Calu3 (cell line): ENCODE measurements around the gene FHIT. TPM values are rescaled to one million over a fixed set of nuclear protein-coding genes. Genes with fewer than 3 reads are reported as not detected.

Source experiments
- BruUV-seq: library from RNA; stranded (reverse); fragments of 400-500 nt; replicated peaks from 2 replicates; lab custom pipeline; 2021; lab: Mats Ljungman, UMichigan
- CTCF ChIA-PET: fragments of 300-600 bp; sonication (Branson Sonifier 250); formaldehyde crosslinking; loops from one replicate; lab custom pipeline; 2022; ENCODE audit warnings: antibody characterized with exemption; lab: Charles Lee
- DNase-seq: peaks from one replicate; pipeline ENCODE4 v3.0.0; 2022
- H3K27ac Mint-ChIP-seq: one replicate; pipeline ENCODE4 v1.8.0; 2022; ENCODE audit warnings: mixed read lengths; ENCODE audit not compliant: unreplicated experiment
- H3K27me3 Mint-ChIP-seq: one replicate; pipeline ENCODE4 v1.8.0; 2022; ENCODE audit warnings: mixed read lengths; ENCODE audit not compliant: unreplicated experiment
- H3K36me3 Mint-ChIP-seq: one replicate; pipeline ENCODE4 v1.8.0; 2022; ENCODE audit warnings: mild to moderate bottlenecking, moderate library complexity, mixed read lengths; ENCODE audit not compliant: insufficient read depth, unreplicated experiment
- H3K4me1 Mint-ChIP-seq: one replicate; pipeline ENCODE4 v1.8.0; 2022; ENCODE audit warnings: mild to moderate bottlenecking, low read depth, mixed read lengths; ENCODE audit not compliant: unreplicated experiment
- H3K4me3 Mint-ChIP-seq: one replicate; pipeline ENCODE4 v1.8.0; 2022; ENCODE audit warnings: mild to moderate bottlenecking, low read depth, moderate library complexity, mixed read lengths; ENCODE audit not compliant: unreplicated experiment
- H3K9me3 Mint-ChIP-seq: one replicate; pipeline ENCODE4 v1.8.0; 2022; ENCODE audit warnings: low read depth, mixed read lengths; ENCODE audit not compliant: unreplicated experiment
- CTCF ChIP-seq: fragments of 200-600 bp; IDR thresholded peaks from one replicate; pipeline ENCODE4 v1.8.0; 2022; ENCODE audit warnings: antibody characterized with exemption; ENCODE audit not compliant: unreplicated experiment
- intact Hi-C: fragments of 100-400 bp; cut with micrococcal nuclease; formaldehyde crosslinking; loops from one replicate; pipeline ENCODE4 v1.10.0; 2022; ENCODE audit not compliant: unreplicated experiment
- total RNA-seq: library from RNA; stranded (reverse); gene quantifications from 2 replicates; pipeline ENCODE4 v1.2.3, GENCODE V29; 2022

FHIT gene
- total RNA-seq, 1 experiment from 2014 or later = 6.2 TPM

- H3K27ac Mint-ChIP-seq = no peak overlapping the region
- no peak overlapping the region for H3K4me3 Mint-ChIP-seq
- no peak for DNase-seq
- CTCF ChIA-PET = no interaction called here
- no peaks in the 10 kb centered on the region for H3K4me1 Mint-ChIP-seq
- no peak for TF ChIP-seq CTCF
- intact Hi-C loops = no loop called here
- H3K9me3 Mint-ChIP-seq = peaks cover 4% of the 10 kb centered on the region
- no TSS peak for BruUV-seq
- no peaks in the 10 kb centered on the region for H3K36me3 Mint-ChIP-seq
- no peaks in the 10 kb centered on the region for H3K27me3 Mint-ChIP-seq
Measured at GRCh38 chr3:60752809-60753208, 498.4 kb downstream of the FHIT start.

- no peak overlapping the region for H3K27ac Mint-ChIP-seq
- no peak for DNase-seq
- H3K4me1 Mint-ChIP-seq = no peaks in the 10 kb centered on the region
- CTCF ChIA-PET = no interaction called here
- peaks cover 7% of the 10 kb centered on the region for H3K9me3 Mint-ChIP-seq
- TF ChIP-seq CTCF = no peak
- intact Hi-C loops = no loop called here
- H3K36me3 Mint-ChIP-seq = no peaks in the 10 kb centered on the region
- H3K4me3 Mint-ChIP-seq = no peak overlapping the region
- no peaks in the 10 kb centered on the region for H3K27me3 Mint-ChIP-seq
- BruUV-seq = no TSS peak
Measured at GRCh38 chr3:60746695-60747416, 504.4 kb downstream of the FHIT start.

- no peak overlapping the region for H3K27ac Mint-ChIP-seq
- peaks cover 7% of the 10 kb centered on the region for H3K9me3 Mint-ChIP-seq
- intact Hi-C loops = no loop called here
- no peak for TF ChIP-seq CTCF
- no peak for DNase-seq
- no peaks in the 10 kb centered on the region for H3K27me3 Mint-ChIP-seq
- H3K36me3 Mint-ChIP-seq = no peaks in the 10 kb centered on the region
- H3K4me3 Mint-ChIP-seq = no peak overlapping the region
- BruUV-seq = no TSS peak
- CTCF ChIA-PET = no interaction called here
- no peaks in the 10 kb centered on the region for H3K4me1 Mint-ChIP-seq
Measured at GRCh38 chr3:60746043-60746638, 505.1 kb downstream of the FHIT start.

- no peak for DNase-seq
- Mint-ChIP-seq H3K36me3 (no peaks in the 10 kb centered on the region), H3K27ac (no peak overlapping the region), H3K9me3 (peaks cover 7% of the 10 kb centered on the region), H3K4me3 (no peak overlapping the region), H3K4me1 (no peaks in the 10 kb centered on the region), H3K27me3 (no peaks in the 10 kb centered on the region)
- no peak for TF ChIP-seq CTCF
- no TSS peak for BruUV-seq
- intact Hi-C loops = no loop called here
- CTCF ChIA-PET = interaction anchor here (0.7 kb wide), 1 partner anchor 107 kb away, joined by 7 read pairs; no protein-coding TSS in a partner anchor
Measured at GRCh38 chr3:60743631-60744164, 507.6 kb downstream of the FHIT start.
